ENCODE measurements around the gene MRPL10. TPM values are rescaled to one million over a fixed set of nuclear protein-coding genes. Genes with fewer than 3 reads are reported as not detected.

Gene MRPL10
- total RNA-seq, 1 donor from 2014 or later: 49.4 TPM

DNA sequence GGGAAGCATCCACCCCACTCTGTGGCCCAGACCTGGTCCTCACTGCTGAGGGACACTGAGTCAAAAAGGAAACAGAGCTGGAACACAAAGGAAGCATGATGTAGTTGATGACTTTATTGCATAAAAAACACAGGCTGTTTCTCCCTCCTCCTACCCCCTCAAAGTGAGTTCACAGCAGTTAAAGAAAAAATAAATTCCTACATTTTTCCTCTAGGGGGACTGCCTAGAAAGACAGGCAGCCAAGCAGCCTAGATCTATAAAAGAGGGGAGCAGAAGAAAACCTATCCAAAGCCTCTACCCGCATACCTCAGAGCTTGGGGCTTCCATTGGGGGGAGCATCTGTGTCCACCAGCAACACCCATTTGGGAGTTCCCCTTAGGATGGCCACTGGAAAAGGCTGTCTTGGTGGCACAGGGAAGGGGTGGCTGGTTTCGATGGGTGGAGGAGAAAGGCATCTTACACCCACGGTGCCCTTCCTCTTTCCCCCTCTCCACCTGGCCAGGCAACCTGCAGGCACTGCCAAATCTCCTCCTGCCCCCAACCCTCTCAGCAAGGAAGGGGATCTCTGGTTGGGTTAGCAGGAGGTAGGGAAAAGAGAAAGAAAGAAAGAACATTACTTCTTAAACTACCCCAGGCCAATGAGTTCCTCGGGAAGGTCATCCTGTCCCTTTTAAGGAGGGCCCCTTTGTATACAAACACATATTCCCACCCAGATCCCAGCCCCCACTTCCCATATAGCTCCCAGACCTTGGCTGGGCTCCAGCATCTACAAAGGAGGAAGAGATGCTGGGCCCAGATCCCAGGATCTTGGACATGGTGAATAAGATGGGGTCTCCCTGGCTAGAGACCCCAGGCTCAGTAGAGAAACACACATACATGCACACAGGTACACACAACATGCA lies 13.7 kb upstream of the MRPL10 start:
- peak overlapping the region; percentile 82 for H3K4me3 Mint-ChIP-seq
- TF ChIP-seq, protein P1, sequence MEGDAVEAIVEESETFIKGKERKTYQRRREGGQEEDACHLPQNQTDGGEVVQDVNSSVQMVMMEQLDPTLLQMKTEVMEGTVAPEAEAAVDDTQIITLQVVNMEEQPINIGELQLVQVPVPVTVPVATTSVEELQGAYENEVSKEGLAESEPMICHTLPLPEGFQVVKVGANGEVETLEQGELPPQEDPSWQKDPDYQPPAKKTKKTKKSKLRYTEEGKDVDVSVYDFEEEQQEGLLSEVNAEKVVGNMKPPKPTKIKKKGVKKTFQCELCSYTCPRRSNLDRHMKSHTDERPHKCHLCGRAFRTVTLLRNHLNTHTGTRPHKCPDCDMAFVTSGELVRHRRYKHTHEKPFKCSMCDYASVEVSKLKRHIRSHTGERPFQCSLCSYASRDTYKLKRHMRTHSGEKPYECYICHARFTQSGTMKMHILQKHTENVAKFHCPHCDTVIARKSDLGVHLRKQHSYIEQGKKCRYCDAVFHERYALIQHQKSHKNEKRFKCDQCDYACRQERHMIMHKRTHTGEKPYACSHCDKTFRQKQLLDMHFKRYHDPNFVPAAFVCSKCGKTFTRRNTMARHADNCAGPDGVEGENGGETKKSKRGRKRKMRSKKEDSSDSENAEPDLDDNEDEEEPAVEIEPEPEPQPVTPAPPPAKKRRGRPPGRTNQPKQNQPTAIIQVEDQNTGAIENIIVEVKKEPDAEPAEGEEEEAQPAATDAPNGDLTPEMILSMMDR (conservative IDR thresholded peaks at IDR 0.05): peak; percentile 67
- H3K4me1 Mint-ChIP-seq (ENCODE audit: unreplicated experiment): peaks cover 16% of the 10 kb centered on the region
- no peak for DNase-seq (ENCODE audit: extremely low spot score, unreplicated experiment)
- H3K9me3 Mint-ChIP-seq: no peaks in the 10 kb centered on the region
- H3K27me3 Mint-ChIP-seq: peaks cover 61% of the 10 kb centered on the region
- H3K36me3 Mint-ChIP-seq: no peaks in the 10 kb centered on the region
- H3K27ac Mint-ChIP-seq: peak overlapping the region; percentile 55

DNA sequence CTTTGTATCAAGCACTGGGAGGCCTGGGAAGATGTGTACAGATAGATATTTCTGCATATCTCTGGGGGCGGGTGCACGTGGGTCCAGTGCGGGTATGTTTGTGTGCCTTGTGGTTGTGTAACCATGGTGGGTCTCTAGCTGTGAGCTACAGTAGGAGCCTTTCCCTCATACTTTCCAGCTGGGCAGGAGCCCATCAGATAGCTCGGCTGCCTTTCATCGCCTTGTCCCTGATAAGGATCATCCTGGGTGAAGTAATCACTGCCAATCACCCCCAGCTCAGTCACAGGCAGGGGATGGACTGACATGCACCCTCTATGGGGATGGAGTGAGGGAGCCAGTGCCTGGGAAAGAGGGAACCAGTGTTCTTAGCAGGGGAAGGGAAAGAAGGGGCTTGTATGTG lies 12.9 kb upstream of the MRPL10 start:
- Mint-ChIP-seq H3K27ac (peak overlapping the region; percentile 63), H3K4me3 (peak overlapping the region; percentile 62), H3K9me3 (no peaks in the 10 kb centered on the region), H3K27me3 (peaks cover 53% of the 10 kb centered on the region), H3K36me3 (no peaks in the 10 kb centered on the region), H3K4me1 (ENCODE audit: unreplicated experiment) (peaks cover 18% of the 10 kb centered on the region)
- no peak for DNase-seq (ENCODE audit: extremely low spot score, unreplicated experiment)
- TF ChIP-seq, protein P1 (conservative IDR thresholded peaks at IDR 0.05): no peak

DNA sequence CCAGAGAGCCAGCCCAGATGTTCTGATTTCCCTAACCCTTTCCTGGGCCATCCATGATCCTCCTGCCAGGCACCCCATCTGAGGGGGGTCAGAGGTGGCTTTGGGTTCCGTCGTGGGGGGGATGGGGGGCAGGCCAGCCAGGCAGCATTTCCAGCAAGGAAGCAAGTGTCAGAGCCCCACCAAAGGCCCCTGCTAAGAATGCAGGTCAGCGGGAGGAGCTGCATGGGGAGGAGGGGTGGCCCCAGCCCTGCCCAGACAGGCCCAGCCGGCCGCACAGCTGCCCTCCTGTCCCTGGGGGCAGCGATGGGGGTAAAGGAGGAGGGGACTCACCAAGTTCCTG lies 12.0 kb upstream of the MRPL10 start:
- H3K27me3 Mint-ChIP-seq: peaks cover 44% of the 10 kb centered on the region
- H3K36me3 Mint-ChIP-seq: no peaks in the 10 kb centered on the region
- no peaks in the 10 kb centered on the region for H3K9me3 Mint-ChIP-seq
- peak overlapping the region; percentile 81 for H3K27ac Mint-ChIP-seq
- TF ChIP-seq, protein P1 (conservative IDR thresholded peaks at IDR 0.05): no peak
- H3K4me3 Mint-ChIP-seq: peak overlapping the region; percentile 78
- H3K4me1 Mint-ChIP-seq (ENCODE audit: unreplicated experiment): peaks cover 16% of the 10 kb centered on the region
- no peak for DNase-seq (ENCODE audit: extremely low spot score, unreplicated experiment)

DNA sequence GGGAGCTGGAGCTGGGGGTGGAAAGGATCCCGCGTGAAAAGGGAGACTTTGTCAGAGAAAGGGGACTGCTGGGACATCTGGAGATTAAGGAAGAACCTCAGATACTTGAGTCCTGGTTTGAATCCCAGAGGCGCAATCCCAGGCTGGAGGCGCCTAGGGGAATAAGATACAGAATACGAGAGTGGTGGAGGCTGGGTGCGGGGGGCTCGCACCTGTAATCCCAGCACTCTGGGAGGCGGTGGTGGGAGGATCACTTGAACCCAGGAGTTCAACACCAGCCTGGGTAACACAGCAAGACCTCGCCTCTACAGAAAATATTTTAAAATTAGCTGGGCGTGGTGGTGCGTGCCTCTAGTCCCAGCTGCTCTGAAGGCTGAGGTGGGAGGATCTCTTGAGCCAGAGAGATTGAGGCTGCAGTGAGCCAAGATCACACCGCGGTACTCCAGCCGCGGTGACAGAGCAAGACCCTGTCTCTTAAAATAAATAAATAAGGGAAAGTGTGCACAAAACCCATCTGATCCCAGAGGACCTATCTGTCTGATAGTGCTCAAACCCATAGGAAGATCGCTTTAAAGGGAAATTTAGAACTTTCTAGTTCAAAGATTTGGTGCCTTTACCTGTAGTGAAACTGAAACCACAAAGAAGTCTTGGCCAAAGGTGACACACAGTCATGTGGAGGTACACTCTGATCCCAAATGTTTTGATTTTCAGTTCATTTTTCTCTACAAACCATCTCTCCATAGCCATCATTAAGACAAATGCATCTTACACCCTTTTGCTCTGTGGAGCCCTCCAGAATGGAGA lies 10.3 kb upstream of the MRPL10 start:
- Mint-ChIP-seq H3K4me1 (ENCODE audit: unreplicated experiment) (peaks cover 16% of the 10 kb centered on the region), H3K9me3 (no peaks in the 10 kb centered on the region), H3K36me3 (no peaks in the 10 kb centered on the region), H3K27me3 (peaks cover 30% of the 10 kb centered on the region), H3K4me3 (peak overlapping the region; percentile 95), H3K27ac (peak overlapping the region; percentile 81)
- TF ChIP-seq, protein P1 (conservative IDR thresholded peaks at IDR 0.05): peak; percentile 21
- DNase-seq (ENCODE audit: extremely low spot score, unreplicated experiment): no peak

DNA sequence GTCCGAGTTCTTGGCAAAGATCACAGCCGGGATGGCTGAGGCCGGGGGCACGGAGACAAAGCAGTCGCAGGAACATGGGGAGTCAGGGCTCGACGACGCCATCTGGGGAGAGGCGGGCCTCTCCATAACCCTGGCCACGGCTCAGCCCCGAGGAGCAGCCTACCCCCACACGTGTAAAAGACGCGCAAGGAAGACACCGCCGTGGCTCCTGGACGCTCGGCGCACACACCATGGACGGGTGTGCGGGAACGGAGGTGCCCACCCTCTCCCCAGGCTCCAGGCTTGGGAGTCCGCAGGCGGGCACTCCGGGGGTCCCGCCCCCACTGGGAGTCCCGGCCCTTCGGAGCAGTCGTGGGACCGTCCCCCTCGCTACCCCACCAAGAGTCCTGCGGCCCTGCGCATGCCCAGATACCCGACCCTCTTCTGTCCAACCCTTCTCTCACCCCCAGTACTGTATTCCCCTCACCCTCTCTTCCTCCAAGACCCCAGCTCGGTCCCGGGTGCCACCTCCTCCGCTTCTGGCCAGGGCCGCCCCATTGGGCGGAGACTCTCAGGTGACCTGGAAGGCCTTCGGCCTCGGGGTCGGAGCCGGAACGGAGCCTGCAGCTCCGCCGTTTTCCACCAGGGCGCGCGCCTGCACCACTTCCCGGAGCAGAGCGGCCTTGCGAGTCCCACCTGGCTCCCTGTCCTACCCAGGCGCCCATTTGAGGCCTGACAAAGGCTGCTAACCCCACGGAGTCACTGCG lies 9.6 kb upstream of the MRPL10 start, which contains the start of gene SCRN2:
SCRN2 (minus strand) TSS at position 532 of the 746 bp plus-strand sequence; CDS start at position 102, 430 bp downstream.
- Mint-ChIP-seq H3K27ac (peak within 1 kb of the TSS; percentile 81), H3K4me3 (peak within 1 kb of the TSS; percentile 95), H3K36me3 (no peaks in the 10 kb centered on the region), H3K4me1 (ENCODE audit: unreplicated experiment) (peaks cover 16% of the 10 kb centered on the region), H3K27me3 (peaks cover 22% of the 10 kb centered on the region), H3K9me3 (no peaks in the 10 kb centered on the region)
- peak; percentile 95 for DNase-seq (ENCODE audit: extremely low spot score, unreplicated experiment)
- TF ChIP-seq, protein P1 (conservative IDR thresholded peaks at IDR 0.05): peak; percentile 94

Measured in type B pancreatic cell (in vitro differentiated cells).